B cell (primary cell): ENCODE data around the gene ZNF839. TPM values are rescaled to one million over a fixed set of nuclear protein-coding genes. Genes with fewer than 3 reads are reported as not detected.
A peak's percentile ranks its signal among the peaks of the same experiment; 100 is the strongest.

Experiments
- ATAC-seq: fragments of 200-7000 bp; cut with Tn5 transposase; one replicate; pipeline ENCODE4 v1.10.0; 2021; ENCODE audit warnings: low read depth, mild to moderate bottlenecking, moderate number of reproducible peaks, moderate library complexity
- CTCF ChIA-PET: fragments of 350-600 bp; sonication (Branson Sonifier 250); formaldehyde crosslinking; loops from one replicate; lab custom pipeline; 2021; ENCODE audit warnings: antibody characterized with exemption, inconsistent platforms; lab: Charles Lee
- POLR2A ChIA-PET: fragments of 350-600 bp; sonication (Branson Sonifier 250); formaldehyde crosslinking; loops from one replicate; lab custom pipeline; 2021; ENCODE audit warnings: antibody characterized with exemption; lab: Charles Lee
- DNase-seq: peaks from one replicate; pipeline ENCODE4 v3.0.0; 2013
- H2AFZ ChIP-seq: 2 replicates; pipeline ENCODE4 v1.6.1; 2012; ENCODE audit warnings: mild to moderate bottlenecking, low read depth, low read length; ENCODE audit not compliant: insufficient read depth, poor library complexity, severe bottlenecking
- H3K27ac ChIP-seq, 2 donors: 1 replicate in 1 of 2; 2 replicates in 1 of 2; pipeline ENCODE4 v1.5.1; 2012 to 2013; ENCODE audit warnings: low read length in 2 of 2, mild to moderate bottlenecking in 2 of 2, moderate library complexity in 1 of 2
- H3K27me3 ChIP-seq, 4 experiments: fragments of 200-600 bp in 1 of 4; sonication (generic) in 1 of 4; replicated peaks in 1 of 4; 1 replicate in 2 of 4; 2 replicates in 2 of 4; pipeline versions ENCODE4 v1.6.1 to v1.7.0; 2013 to 2016; ENCODE audit warnings: low read length in 3 of 4, mild to moderate bottlenecking in 2 of 4, mixed read lengths in 1 of 4, moderate library complexity in 1 of 4; ENCODE audit not compliant: insufficient read depth in 4 of 4, control insufficient read depth in 3 of 4; ENCODE audit errors: control extremely low read depth in 1 of 4
- H3K36me3 ChIP-seq, 2 experiments: replicated peaks in 1 of 2; 1 replicate in 1 of 2; 2 replicates in 1 of 2; pipeline versions ENCODE4 v1.6.1 to v1.7.1; 2013; ENCODE audit warnings: low read length in 1 of 2; ENCODE audit not compliant: insufficient read depth in 2 of 2, control insufficient read depth in 1 of 2; ENCODE audit errors: control extremely low read depth in 1 of 2, extremely low read depth in 1 of 2
- H3K4me1 ChIP-seq, 2 donors: fragments of 200-600 bp in 1 of 2; sonication (generic) in 1 of 2; 1 replicate in 1 of 2; 2 replicates in 1 of 2; pipeline versions ENCODE4 v1.5.1 to v1.6.1; 2013 to 2017; ENCODE audit warnings: low read length in 2 of 2; ENCODE audit not compliant: control insufficient read depth in 2 of 2, insufficient read depth in 2 of 2
- H3K4me2 ChIP-seq: replicated peaks from 2 replicates; pipeline ENCODE3; 2012; ENCODE audit warnings: mild to moderate bottlenecking, low read depth, low read length; ENCODE audit not compliant: poor library complexity, severe bottlenecking
- H3K4me3 ChIP-seq, 5 experiments: fragments of 200-600 bp in 1 of 5; sonication (generic) in 1 of 5; 1 replicate in 3 of 5; 2 replicates in 2 of 5; pipeline versions ENCODE4 v1.5.1 to v1.7.0; 2011 to 2016; ENCODE audit warnings: low read length in 4 of 5, mild to moderate bottlenecking in 4 of 5, low read depth in 2 of 5, control low read depth in 1 of 5, moderate library complexity in 1 of 5; ENCODE audit not compliant: insufficient read depth in 1 of 5; ENCODE audit errors: control extremely low read depth in 1 of 5, extremely low read depth in 1 of 5
- H3K79me2 ChIP-seq: fragments of 200-600 bp; sonication (generic); one replicate; pipeline ENCODE4 v1.6.0; 2016; ENCODE audit warnings: low read length; ENCODE audit not compliant: control insufficient read depth, insufficient read depth
- H3K9ac ChIP-seq: fragments of 200-600 bp; sonication (generic); 2 replicates; pipeline ENCODE4 v1.6.1; 2017; ENCODE audit warnings: mild to moderate bottlenecking, low read length, moderate library complexity
- H3K9me3 ChIP-seq, 3 donors: one replicate each; pipeline versions ENCODE4 v1.6.1 to v1.7.1; 2013; ENCODE audit warnings: low read length in 2 of 3; ENCODE audit not compliant: control insufficient read depth in 2 of 3, insufficient read depth in 1 of 3; ENCODE audit errors: control extremely low read depth in 1 of 3
- H4K20me1 ChIP-seq: 2 replicates; pipeline ENCODE4 v1.6.0; 2012; ENCODE audit warnings: mild to moderate bottlenecking, low read length; ENCODE audit not compliant: insufficient read depth, control insufficient read depth, poor library complexity, severe bottlenecking
- H3K27ac Mint-ChIP-seq: one replicate; pipeline ENCODE4 v1.8.0; 2021; ENCODE audit warnings: mixed read lengths
- H3K27me3 Mint-ChIP-seq: one replicate; pipeline ENCODE4 v1.8.0; 2021; ENCODE audit warnings: mixed read lengths
- H3K4me1 Mint-ChIP-seq: one replicate; pipeline ENCODE4 v1.8.0; 2021; ENCODE audit warnings: mixed read lengths
- H3K4me3 Mint-ChIP-seq: one replicate; pipeline ENCODE4 v1.8.0; 2021; ENCODE audit warnings: mixed read lengths
- H3K9me3 Mint-ChIP-seq: one replicate; pipeline ENCODE4 v1.8.0; 2022; ENCODE audit warnings: mixed read lengths; ENCODE audit not compliant: insufficient read depth
- CTCF ChIP-seq: fragments of 200-600 bp; IDR thresholded peaks from one replicate; pipeline ENCODE4 v1.8.0; 2022; ENCODE audit warnings: antibody characterized with exemption, mild to moderate bottlenecking
- EZH2 ChIP-seq: IDR thresholded peaks from 2 replicates; pipeline ENCODE4 v1.6.1; 2012; ENCODE audit warnings: borderline replicate concordance, low read depth, mild to moderate bottlenecking, moderate library complexity, low read length; ENCODE audit not compliant: insufficient read depth, poor library complexity, severe bottlenecking
- WGBS: methylation state at CpG from one replicate; pipeline ENCODE4 v1.1.5; 2013; ENCODE audit warnings: missing lambda C conversion rate; ENCODE audit not compliant: insufficient coverage; 5-methylcytosine and 5-hydroxymethylcytosine counted together
- intact Hi-C: fragments of 100-400 bp; cut with micrococcal nuclease; formaldehyde crosslinking; loops from one replicate; pipeline ENCODE4 v1.10.0; 2022
- polyA plus RNA-seq: library from polyadenylated mRNA; depleted of rRNA; stranded (reverse); fragments of >200 nt; gene quantifications from 2 replicates; pipeline ENCODE4 v1.2.3, GENCODE V29; 2012
- total RNA-seq, 2 donors: library from RNA; stranded (reverse); fragments of 120-200 nt in 1 of 2; gene quantifications; 1 replicate in 1 of 2; 2 replicates in 1 of 2; pipeline versions ENCODE4 v1.2.3 to v1.2.4, GENCODE V29; 2013 to 2022

ZNF839 gene
- total and polyA plus RNA-seq, 2 donors (not counting 1 experiment from before 2014, with no cell fraction given): 22.8 to 28.8 TPM

DNA sequence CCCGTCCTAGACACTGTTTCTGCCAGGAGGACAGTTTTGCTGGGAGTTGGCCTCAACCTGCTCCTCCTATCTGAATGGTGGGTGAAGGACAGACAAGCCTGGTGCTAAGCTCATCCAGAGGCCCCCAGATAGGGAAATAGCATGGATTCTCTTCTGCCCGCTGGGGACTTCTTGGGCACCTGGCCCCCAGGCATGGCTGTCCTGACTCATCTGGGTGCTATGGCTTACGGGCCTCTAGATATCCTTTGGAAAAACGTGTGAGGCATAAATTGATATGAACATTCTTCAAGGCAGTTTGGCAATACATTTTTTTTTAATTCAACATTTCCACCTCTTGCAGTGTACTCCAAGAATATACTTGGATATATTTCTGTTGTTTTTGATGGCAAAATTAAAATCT is 51.8 kb downstream of the ZNF839 start:
- WGBS: 93% methylated on average over 2 of the region's 4 CpGs

GRCh38 chr14:102373110-102373509 is 53.6 kb downstream of the ZNF839 start:
- no CpG with 5 or more reads among the region's 3 CpGs for WGBS
- H3K9me3 ChIP-seq: no peaks in the 10 kb centered on the region
- intact Hi-C loops: no loop called here
- no peak overlapping the region for H3K4me3 ChIP-seq
- H3K9ac ChIP-seq: no peak overlapping the region
- no peak overlapping the region for H2AFZ ChIP-seq
- H3K27me3 ChIP-seq: no peaks in the 10 kb centered on the region
- CTCF ChIA-PET: no interaction called here
- POLR2A ChIA-PET: interaction anchor here (0.5 kb wide), 1 partner anchor 227 kb away, joined by 6 read pairs; no protein-coding TSS in a partner anchor
- no peak overlapping the region for H3K4me2 ChIP-seq
- H3K27ac ChIP-seq: no peak overlapping the region
- H3K79me2 ChIP-seq: no peaks in the 10 kb centered on the region
- Mint-ChIP-seq H3K9me3 (no peaks in the 10 kb centered on the region), H3K4me1 (peaks cover 7% of the 10 kb centered on the region), H3K4me3 (no peak overlapping the region), H3K27ac (no peak overlapping the region), H3K27me3 (no peaks in the 10 kb centered on the region)
- TF ChIP-seq CTCF: no peak
- no peak for TF ChIP-seq EZH2
- H4K20me1 ChIP-seq: no peaks in the 10 kb centered on the region
- peaks cover 0 to 4% of the 10 kb centered on the region in 2 experiments for H3K36me3 ChIP-seq
- ATAC-seq: no peak
- DNase-seq: no peak
- H3K4me1 ChIP-seq: peaks cover 0 to 6% of the 10 kb centered on the region in 2 donors

More for the DNA sequence above, 51.8 kb downstream of the ZNF839 start:
- Histone ChIP-seq H3K27ac (no peak overlapping the region), H3K4me3 (peak overlapping the region in 1 of 5 experiments; percentile 42), H3K79me2 (peaks cover 4% of the 10 kb centered on the region), H2AFZ (no peak overlapping the region), H3K9me3 (no peaks in the 10 kb centered on the region), H3K36me3 (no peaks in the 10 kb centered on the region), H4K20me1 (no peaks in the 10 kb centered on the region), H3K9ac (no peak overlapping the region), H3K4me1 (peaks cover 0 to 12% of the 10 kb centered on the region in 2 donors), H3K4me2 (no peak overlapping the region), H3K27me3 (no peaks in the 10 kb centered on the region)
- ATAC-seq: no peak
- CTCF ChIA-PET: interaction anchor here (0.9 kb wide), 1 partner anchor 153 kb away, joined by 3 read pairs; no protein-coding TSS in a partner anchor
- no peaks in the 10 kb centered on the region for H3K27me3 Mint-ChIP-seq
- H3K4me3 Mint-ChIP-seq: no peak overlapping the region
- no peak for DNase-seq
- TF ChIP-seq CTCF (no peak), EZH2 (no peak)
- H3K27ac Mint-ChIP-seq: no peak overlapping the region
- H3K9me3 Mint-ChIP-seq: no peaks in the 10 kb centered on the region
- POLR2A ChIA-PET: no interaction called here
- intact Hi-C loops: no loop called here
- H3K4me1 Mint-ChIP-seq: peaks cover 11% of the 10 kb centered on the region
